Superior temporal gyrus (tissue), 1 donor: ENCODE measurements around the gene NUP133.
"Not testable (repeated sequence)": the region's sequence is repeated elsewhere in the genome, so short reads cannot be mapped to it uniquely, and the experiment has no call there.

ENCODE experiments used
- DNase-seq: peaks from one replicate; pipeline ENCODE4 v3.0.0-alpha.2; 2016; ENCODE audit errors: extremely low spot score

Gene NUP133

GRCh38 chr1:229508823-229509337 lies 739 bp upstream of the NUP133 start:
- DNase-seq, result no peak

GRCh38 chr1:229507502-229507901 lies 639 bp downstream of the NUP133 start:
- DNase-seq, result no peak

- no peak for DNase-seq
Measured at GRCh38 chr1:229506633-229507032, 1.5 kb downstream of the NUP133 start.

DNA sequence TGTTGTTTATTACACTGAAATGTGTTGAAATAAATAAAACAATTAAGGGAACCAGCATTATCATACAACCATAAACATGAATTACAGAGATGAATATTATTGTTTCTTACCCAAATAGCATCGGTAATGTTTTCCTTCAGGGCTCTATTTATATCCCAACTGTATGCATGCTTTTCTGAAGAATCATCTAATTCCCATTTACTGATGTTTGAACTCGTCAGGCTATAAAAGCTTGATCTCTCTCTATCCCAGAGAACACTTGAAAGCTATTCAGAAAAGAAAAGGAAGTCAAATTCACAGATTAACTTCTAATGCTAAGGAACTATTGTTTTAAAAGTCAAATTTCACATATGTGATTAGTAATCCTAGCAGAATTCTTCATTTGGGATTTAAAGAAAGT lies 12.4 kb downstream of the NUP133 start:
- DNase-seq, result no peak

- DNase-seq, result no peak
Measured at GRCh38 chr1:229487181-229487580, 21.0 kb downstream of the NUP133 start.

- DNase-seq, result no peak
Measured at GRCh38 chr1:229485318-229485717, 22.8 kb downstream of the NUP133 start.

GRCh38 chr1:229482511-229482910 lies 25.6 kb downstream of the NUP133 start:
- no peak for DNase-seq

DNA sequence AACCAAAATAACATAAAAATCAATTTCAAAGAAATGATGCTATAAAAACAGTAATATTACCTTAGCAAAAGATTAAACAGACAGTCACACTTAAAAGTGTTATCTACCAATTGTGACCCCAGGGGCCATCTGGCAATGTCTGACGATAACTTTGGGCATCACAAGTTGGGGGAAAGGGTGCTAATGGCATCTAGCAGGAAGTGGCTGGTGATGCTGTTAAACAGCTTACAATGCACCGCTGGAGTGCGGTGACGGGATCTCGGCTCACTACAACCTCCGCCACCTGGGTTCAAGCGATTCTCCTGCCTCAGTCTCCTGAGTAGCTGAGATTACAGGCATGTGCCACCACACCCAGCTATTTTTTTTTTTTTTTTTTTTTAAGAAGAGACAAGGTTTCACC lies 27.6 kb downstream of the NUP133 start:
- DNase-seq, result no peak

- DNase-seq, result peak; percentile 23
Measured at GRCh38 chr1:229479660-229480399, 28.3 kb downstream of the NUP133 start.

DNA sequence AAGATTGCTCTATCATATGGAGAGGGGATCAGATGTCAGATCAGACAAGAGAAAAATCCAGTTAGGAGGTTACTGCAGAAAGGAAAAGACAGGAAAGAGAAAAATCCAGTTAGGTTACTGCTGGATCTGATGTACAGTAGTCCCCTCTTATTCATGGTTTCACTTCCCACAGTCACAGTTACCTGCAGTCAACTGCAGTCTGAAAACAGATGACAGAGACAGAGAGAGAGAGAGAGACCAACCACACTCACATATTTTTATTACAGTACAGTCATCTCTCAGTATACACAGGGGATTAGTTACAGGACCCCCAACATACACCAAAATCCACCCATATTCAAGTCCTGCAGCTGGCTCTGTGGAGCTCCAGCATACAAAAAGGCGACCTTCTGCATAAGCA lies 29.3 kb downstream of the NUP133 start:
- peak; percentile 27 for DNase-seq

DNA sequence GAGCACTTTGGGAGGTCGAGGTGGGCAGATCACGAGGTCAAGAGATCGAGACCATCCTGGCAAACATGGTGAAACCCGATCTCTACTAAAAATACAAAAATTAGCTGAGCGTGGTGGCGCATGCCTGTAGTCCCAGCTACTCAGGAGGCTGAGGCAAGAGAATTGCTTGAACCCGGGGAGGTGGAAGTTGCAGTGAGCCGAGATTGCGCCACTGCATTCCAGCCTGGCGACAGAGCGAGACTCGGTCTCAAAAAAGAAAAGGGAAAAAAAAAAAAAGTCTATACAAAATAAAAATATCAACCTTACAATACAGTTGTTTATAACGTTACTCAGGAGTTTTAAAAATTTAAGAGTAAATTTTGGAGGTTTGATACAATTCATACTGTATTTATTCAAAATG lies 32.3 kb downstream of the NUP133 start:
- not testable (repeated sequence) for DNase-seq

DNA sequence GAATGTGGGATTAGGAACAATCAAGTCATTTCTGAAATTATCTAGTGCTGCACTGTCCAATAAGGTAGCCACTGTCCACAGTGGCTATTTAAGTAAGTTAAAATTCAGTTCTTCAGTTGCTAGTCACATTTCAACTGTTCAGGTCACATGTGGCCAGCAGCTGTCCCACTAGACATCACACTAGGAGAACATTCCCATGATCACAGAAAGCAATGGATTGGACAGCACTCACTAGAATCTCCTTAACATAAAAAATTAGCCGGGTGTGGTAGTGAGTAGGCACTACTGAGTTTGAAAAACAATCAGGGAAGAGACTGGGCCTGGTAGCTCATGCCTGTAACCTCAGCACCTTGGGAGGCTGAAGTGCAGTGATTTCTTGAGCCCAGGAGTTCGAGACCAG lies 33.6 kb downstream of the NUP133 start:
- no peak for DNase-seq

GRCh38 chr1:229471175-229471574 lies 37.0 kb downstream of the NUP133 start:
- DNase-seq, result no peak

DNA sequence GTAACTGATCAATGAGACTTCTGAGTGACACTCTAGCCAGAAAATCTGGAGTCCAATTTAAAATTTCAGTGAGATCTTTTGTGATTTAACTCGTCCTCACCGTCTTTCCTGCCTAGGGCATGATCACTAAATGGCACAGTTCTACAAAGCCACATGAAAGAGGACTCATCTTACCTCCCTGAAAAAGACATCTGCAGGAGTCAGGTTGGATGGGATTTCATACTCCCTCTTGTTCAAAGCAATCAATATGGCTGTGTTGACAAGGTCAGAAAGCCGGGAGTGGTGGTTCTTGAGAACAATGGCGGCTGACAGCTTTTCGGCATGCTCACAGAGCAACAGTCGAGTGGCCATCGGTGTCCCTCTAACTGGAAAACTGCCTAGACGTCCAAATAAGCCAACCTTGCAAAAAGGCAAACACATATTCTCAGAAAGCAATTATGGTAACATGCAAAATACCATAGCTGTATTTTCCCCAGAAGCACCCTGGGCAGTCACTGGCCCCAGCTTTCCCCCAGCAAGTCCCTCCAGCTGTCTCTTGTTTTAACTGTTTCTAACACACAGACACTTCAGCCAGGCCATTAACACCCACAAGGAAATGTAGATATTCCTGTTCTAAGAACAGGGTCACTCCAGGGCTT lies 37.6 kb downstream of the NUP133 start:
- no peak for DNase-seq

DNA sequence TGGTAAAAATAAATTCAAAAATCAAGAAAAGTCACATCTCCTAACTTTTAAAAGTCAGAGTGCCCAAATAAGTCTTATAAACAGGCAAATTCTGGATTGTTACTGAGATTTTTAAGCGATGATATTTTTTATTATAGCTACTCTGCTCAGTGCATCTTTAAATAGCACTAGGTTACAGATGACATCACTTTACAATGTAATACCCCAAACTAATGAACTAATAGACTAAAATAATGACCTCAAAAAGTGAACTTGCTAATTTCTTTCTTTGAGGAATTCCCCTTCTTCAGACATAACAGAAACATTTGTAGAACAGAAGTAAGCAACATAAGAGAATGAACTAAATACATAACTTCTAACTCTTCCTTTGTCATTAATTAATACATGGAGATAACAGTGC lies 41.3 kb downstream of the NUP133 start:
- no peak for DNase-seq

DNA sequence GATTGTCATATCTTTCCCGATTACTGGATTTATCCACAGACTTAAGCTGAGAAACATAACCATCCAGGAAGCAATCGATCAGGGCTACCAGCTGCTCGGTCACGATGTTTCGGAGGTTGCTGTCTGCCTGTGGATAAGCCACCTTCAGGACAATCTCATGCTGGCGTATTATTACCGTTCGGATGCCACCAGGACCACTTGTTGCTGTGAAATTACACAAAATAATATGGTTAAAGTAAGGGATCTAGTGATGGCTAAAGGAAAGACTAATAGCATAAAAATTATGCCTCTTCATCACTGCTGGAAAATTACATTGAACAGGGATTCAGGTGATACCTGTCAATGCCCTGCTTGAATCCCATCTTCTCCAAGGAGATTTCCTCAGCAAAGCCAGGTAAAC lies 43.5 kb downstream of the NUP133 start:
- no peak for DNase-seq

DNA sequence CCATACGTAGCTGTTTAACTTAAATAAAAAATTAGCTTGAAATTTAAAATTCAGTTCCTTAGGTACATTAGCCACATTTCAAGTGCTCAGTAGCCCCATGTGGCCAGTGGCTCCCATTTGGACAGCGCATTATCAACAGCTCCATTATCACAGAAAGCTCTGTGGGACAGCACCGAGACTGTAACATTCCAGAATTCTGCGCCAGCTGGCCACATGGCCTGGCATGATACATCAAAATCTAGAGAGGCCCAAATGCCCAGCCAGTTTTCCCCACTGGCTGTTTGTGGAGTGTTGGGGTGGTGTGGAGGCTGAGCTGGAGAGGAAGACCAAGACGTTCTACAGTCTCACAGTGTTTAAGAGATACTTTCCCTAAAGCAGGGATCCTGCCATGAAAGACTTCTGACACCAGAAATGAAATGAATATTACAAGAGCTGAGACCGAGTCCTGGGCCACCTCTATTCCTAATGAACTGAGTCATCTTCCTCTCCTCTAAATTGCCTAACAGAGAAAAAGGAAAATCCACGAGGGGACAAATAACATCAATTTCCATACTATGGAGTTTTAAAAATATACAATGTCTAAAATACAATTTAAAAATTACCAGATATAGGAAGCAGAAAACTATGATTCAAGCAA lies 47.0 kb downstream of the NUP133 start:
- peak; percentile 73 for DNase-seq

GRCh38 chr1:229459815-229460214 lies 48.3 kb downstream of the NUP133 start:
- no peak for DNase-seq

DNA sequence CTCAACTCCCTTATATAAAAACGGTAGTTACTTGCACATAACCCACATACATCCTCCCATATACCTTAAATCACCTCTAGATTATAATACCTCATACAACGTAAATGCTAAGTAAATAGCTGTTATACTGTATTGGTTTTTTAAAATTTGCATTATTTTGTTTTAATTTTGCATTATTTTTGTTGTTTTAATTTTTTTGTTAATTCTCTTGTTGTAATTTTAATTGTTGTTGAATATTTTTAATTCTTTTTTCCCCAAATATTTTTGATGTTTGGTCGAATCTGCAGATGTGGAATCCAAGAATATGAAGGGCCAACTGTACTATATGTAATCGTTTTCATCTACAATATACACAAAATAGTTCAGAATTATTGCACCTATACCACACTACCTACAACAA lies 50.7 kb downstream of the NUP133 start:
- no peak for DNase-seq

- DNase-seq, result no peak
Measured at GRCh38 chr1:229456016-229456415, 52.1 kb downstream of the NUP133 start.

- no peak for DNase-seq
Measured at GRCh38 chr1:229454056-229454455, 54.1 kb downstream of the NUP133 start.

DNA sequence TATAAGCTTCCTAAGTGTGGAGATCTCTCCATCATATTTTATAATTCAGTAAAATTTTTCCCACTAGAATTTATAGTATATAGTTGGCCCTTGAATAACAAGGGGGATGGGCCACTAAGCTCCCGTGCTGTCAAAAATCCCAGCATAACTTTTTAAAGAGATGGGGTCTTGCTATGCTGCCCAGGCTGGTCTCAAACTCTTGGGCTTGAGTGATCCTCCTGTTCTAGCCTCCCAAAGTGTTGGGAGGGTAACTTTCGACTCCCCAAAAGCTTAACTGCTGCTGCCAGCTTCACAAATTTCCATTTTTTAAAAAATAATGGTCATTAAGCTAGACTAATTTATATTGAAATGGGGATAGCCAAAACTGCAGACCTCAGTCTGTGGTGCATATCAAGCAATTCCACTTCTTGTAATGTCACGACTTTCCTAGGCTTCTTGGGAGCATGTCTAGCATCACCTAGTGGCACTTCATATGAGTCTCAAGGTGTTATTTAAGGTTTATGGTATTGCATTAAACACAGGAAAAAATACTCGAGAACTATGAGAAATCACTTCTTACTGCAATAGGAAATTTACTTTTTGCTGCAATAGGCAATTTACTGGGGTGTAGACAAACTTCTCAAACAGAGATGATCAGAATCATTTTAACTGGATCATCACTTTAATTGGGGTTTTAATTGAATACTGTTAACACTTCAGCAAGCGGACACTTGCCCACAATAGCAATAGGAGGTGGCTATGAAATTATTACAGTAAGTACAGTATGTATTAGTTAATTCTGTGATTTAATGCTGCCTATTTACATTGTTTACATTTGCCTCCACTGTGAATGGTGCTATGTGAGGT lies 55.0 kb downstream of the NUP133 start:
- DNase-seq, result no peak
